K562 (cell line): ENCODE measurements around the gene SLC2A10. TPM values are rescaled to one million over a fixed set of nuclear protein-coding genes. Genes with fewer than 3 reads are reported as not detected.

Source experiments
- ADNP ChIP-seq: fragments of 200-800 bp; sonication (Bioruptor generic); IDR thresholded peaks from 2 replicates; pipeline ENCODE4 v1.6.1; 2016; ENCODE audit warnings: missing genetic modification characterization, missing compliant biosample characterization
- ARNT ChIP-seq, 2 experiments: fragments of 450-650 bp; IDR thresholded peaks; 2 replicates each; pipeline ENCODE4 v1.6.1; 2016; ENCODE audit warnings: mild to moderate bottlenecking in 1 of 2
- CBX3 ChIP-seq, 2 experiments: IDR thresholded peaks; 1 replicate in 1 of 2; 2 replicates in 1 of 2; pipeline ENCODE4 v1.6.1; 2012; ENCODE audit warnings: inconsistent platforms in 2 of 2, low read length in 2 of 2, borderline replicate concordance in 1 of 2, control low read depth in 1 of 2
- GABPA ChIP-seq: fragments of 200-800 bp; sonication (Bioruptor generic); conservative IDR thresholded peaks from 2 replicates; pipeline ENCODE4 v1.6.1; 2016; ENCODE audit warnings: low read depth, missing genetic modification characterization, missing compliant biosample characterization
- GTF2E2 ChIP-seq: fragments of 200-800 bp; sonication (Bioruptor generic); IDR thresholded peaks from 2 replicates; pipeline ENCODE4 v1.6.1; 2016; ENCODE audit warnings: missing genetic modification characterization, missing compliant biosample characterization
- HDAC2 ChIP-seq: fragments of 450-650 bp; IDR thresholded peaks from 2 replicates; pipeline ENCODE4 v1.6.1; 2016; ENCODE audit warnings: mild to moderate bottlenecking
- HMG20B ChIP-seq: fragments of 250-450 bp; sonication (Bioruptor Pico); IDR thresholded peaks from 2 replicates; pipeline ENCODE4 v1.5.0; 2021; ENCODE audit warnings: mild to moderate bottlenecking
- KAT8 ChIP-seq: fragments of 450-650 bp; IDR thresholded peaks from 2 replicates; pipeline ENCODE4 v1.6.1; 2016; ENCODE audit warnings: low read depth, mild to moderate bottlenecking
- L3MBTL2 ChIP-seq: fragments of 450-650 bp; IDR thresholded peaks from 2 replicates; pipeline ENCODE4 v1.6.1; 2016; ENCODE audit warnings: mild to moderate bottlenecking, moderate library complexity
- MYNN ChIP-seq, 2 experiments: sonication (generic); formaldehyde crosslinking in 1 of 2; IDR thresholded peaks; 2 replicates each; pipeline versions ENCODE4 v1.5.0 to v1.6.1; 2016 to 2020; ENCODE audit warnings: antibody characterized with exemption in 1 of 2, missing genetic modification reagents in 1 of 2
- NUFIP1 ChIP-seq: fragments of 450-650 bp; IDR thresholded peaks from 2 replicates; pipeline ENCODE4 v1.6.1; 2018; ENCODE audit not compliant: partially characterized antibody
- PHF20 ChIP-seq: fragments of 450-650 bp; IDR thresholded peaks from 2 replicates; pipeline ENCODE4 v1.6.1; 2018; ENCODE audit not compliant: partially characterized antibody
- POLR2B ChIP-seq: fragments of 450-650 bp; IDR thresholded peaks from 2 replicates; pipeline ENCODE4 v1.6.1; 2018; ENCODE audit warnings: low read depth; ENCODE audit not compliant: partially characterized antibody
- RBM25 ChIP-seq: fragments of 200-400 bp; formaldehyde crosslinking; IDR thresholded peaks from 2 replicates; pipeline ENCODE4 v1.6.1; 2018; ENCODE audit warnings: low read length, low read depth, moderate library complexity; ENCODE audit not compliant: severe bottlenecking
- ZNF143 ChIP-seq: sonication (generic); formaldehyde crosslinking; IDR thresholded peaks from 2 replicates; pipeline ENCODE4 v1.9.0; 2022; ENCODE audit warnings: mild to moderate bottlenecking, missing genetic modification reagents
- ZNF311 ChIP-seq: fragments of 250-450 bp; sonication (Bioruptor Pico); IDR thresholded peaks from 2 replicates; pipeline ENCODE4 v1.4.0; 2020; ENCODE audit warnings: mild to moderate bottlenecking, moderate library complexity
- ZNF644 ChIP-seq: fragments of 200-800 bp; sonication (Bioruptor generic); IDR thresholded peaks from 2 replicates; pipeline ENCODE4 v1.6.1; 2016; ENCODE audit warnings: low read depth, missing genetic modification characterization, missing compliant biosample characterization
- polyA plus RNA-seq, 8 experiments: library from polyadenylated mRNA; depleted of rRNA in 4 of 8; stranded (reverse) in 5 of 8; unstranded in 3 of 8; fragments of >200 nt; fragmentation: Nextera tagmentation in 2 of 8; fragmentation: Illumina TruSeq in 1 of 8; extraction: Ambion mirVana in 2 of 8; extraction: Trizol in 1 of 8; gene quantifications; 2 replicates each; pipeline versions ENCODE4 v1.2.1 to v1.2.3, GENCODE V29; 2011 to 2014; ENCODE audit warnings: inconsistent platforms in 1 of 8, missing spikeins in 1 of 8
- total RNA-seq, 7 experiments: library from RNA; depleted of rRNA in 6 of 7; stranded (reverse); fragments of >200 nt in 6 of 7; fragmentation: Illumina TruSeq in 2 of 7; extraction: Trizol in 2 of 7; gene quantifications; 2 replicates each; pipeline versions ENCODE4 v1.2.1 to v1.2.3, GENCODE V29; 2011 to 2021; ENCODE audit warnings: low replicate concordance in 1 of 7
- TF ChIP-seq, protein P1 (sequence below): fragments of 450-650 bp; IDR thresholded peaks from 2 replicates; pipeline ENCODE4 v1.6.1; 2018; ENCODE audit not compliant: partially characterized antibody
- TF ChIP-seq, protein P2 (sequence below): fragments of 250-450 bp; sonication (Bioruptor Pico); IDR thresholded peaks from 2 replicates; pipeline ENCODE4 v1.8.0; 2021; ENCODE audit warnings: borderline replicate concordance, mild to moderate bottlenecking, moderate library complexity; ENCODE audit not compliant: poor library complexity, severe bottlenecking
- TF ChIP-seq, protein P3 (sequence below): sonication (generic); formaldehyde crosslinking; IDR thresholded peaks from 2 replicates; pipeline ENCODE4 v1.5.0; 2020; ENCODE audit warnings: missing genetic modification reagents

The SLC2A10 gene
- total and polyA plus RNA-seq, 9 of the 15 experiments (the other 6 are each of a cell fraction or from before 2014, with no cell fraction given), result 0.01 to 1.8 (median 0.10) TPM

DNA sequence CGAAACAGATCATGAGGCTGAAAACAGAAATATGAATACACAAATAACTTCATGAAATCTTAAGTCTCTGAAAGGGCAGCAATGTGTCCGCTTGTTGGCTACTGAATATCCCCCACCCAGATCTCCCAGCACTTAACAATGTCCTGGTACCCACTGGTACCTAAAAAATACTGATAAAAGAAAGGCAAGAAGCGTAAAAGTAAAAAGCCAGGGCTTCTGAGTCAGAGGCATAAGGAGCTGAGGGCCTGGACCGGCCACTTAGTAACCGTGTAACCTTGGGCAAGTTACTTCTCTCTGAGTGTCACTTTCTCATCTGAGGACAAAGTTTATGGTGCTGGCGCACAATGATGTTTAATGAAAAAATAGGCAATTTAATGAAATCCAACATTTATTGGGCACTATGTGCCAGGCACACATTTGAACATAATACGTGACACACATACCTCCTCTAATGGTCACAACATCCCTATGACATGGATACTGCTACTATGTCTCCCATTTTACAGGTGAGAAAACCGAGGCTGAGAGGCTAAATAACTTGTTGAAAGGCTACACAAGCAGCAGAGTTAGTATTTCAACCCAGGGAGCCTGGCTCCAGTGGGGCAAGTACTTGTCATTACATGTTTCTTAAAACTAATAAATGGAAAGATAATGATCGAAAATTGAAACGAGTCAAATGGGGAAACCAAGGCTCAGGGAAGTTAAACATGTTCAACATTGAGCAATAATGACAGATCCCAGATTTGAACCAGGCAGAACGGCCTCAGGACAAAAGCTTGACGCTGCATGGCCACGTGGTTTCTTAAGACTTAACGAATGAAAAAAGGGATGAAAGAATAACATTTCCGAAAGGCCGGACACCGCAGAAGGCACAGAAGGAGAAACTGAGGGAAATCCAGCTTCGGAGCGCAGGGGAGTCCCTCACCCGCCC is 21.0 kb upstream of the SLC2A10 start (continued):
- TF ChIP-seq ADNP (tag) (peak; percentile 98), ZNF644 (peak; percentile 69; the same call in 1 of the 2 replicates), POLR2B (no peak), ZNF311 (CRISPR knock-in tag) (no peak), NUFIP1 (no peak), ARNT (IDR thresholded peaks at IDR 0.05) (peak; percentile 38 to 68; a peak in 1 of 4 replicates), GTF2E2 (tag) (0 out of 2 replicates have a peak, but pooled peaks have one; percentile 69), RBM25 (peak; percentile 98), ZNF143 (0 out of 2 replicates have a peak, but pooled peaks have one; percentile 16), MYNN (IDR thresholded peaks at IDR 0.05) (no peak), MYNN (CRISPR knock-in tag; IDR thresholded peaks at IDR 0.05) (no peak), KAT8 (no peak), PHF20 (peak; percentile 63), HDAC2 (peak; percentile 88; the same call in 1 of the 2 replicates), HMG20B (CRISPR knock-in tag) (no peak), GABPA (no peak), L3MBTL2 (peak; percentile 67; the same call in 1 of the 2 replicates), CBX3 (IDR thresholded peaks at IDR 0.05; ENCODE audit: borderline replicate concordance in 1 of 2, low read length in 2 of 2) (0 out of 3 replicates have a peak, but pooled peaks of 1 of the 2 experiments have one; percentile 44)
- TF ChIP-seq, protein P1, sequence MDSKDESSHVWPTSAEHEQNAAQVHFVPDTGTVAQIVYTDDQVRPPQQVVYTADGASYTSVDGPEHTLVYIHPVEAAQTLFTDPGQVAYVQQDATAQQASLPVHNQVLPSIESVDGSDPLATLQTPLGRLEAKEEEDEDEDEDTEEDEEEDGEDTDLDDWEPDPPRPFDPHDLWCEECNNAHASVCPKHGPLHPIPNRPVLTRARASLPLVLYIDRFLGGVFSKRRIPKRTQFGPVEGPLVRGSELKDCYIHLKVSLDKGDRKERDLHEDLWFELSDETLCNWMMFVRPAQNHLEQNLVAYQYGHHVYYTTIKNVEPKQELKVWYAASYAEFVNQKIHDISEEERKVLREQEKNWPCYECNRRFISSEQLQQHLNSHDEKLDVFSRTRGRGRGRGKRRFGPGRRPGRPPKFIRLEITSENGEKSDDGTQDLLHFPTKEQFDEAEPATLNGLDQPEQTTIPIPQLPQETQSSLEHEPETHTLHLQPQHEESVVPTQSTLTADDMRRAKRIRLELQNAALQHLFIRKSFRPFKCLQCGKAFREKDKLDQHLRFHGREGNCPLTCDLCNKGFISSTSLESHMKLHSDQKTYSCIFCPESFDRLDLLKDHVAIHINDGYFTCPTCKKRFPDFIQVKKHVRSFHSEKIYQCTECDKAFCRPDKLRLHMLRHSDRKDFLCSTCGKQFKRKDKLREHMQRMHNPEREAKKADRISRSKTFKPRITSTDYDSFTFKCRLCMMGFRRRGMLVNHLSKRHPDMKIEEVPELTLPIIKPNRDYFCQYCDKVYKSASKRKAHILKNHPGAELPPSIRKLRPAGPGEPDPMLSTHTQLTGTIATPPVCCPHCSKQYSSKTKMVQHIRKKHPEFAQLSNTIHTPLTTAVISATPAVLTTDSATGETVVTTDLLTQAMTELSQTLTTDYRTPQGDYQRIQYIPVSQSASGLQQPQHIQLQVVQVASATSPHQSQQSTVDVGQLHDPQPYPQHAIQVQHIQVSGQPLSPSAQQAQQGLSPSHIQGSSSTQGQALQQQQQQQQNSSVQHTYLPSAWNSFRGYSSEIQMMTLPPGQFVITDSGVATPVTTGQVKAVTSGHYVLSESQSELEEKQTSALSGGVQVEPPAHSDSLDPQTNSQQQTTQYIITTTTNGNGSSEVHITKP, result no peak
- TF ChIP-seq, protein P2, sequence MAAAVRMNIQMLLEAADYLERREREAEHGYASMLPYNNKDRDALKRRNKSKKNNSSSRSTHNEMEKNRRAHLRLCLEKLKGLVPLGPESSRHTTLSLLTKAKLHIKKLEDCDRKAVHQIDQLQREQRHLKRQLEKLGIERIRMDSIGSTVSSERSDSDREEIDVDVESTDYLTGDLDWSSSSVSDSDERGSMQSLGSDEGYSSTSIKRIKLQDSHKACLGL (CRISPR knock-in tag), result peak; percentile 54
- TF ChIP-seq, protein P3, sequence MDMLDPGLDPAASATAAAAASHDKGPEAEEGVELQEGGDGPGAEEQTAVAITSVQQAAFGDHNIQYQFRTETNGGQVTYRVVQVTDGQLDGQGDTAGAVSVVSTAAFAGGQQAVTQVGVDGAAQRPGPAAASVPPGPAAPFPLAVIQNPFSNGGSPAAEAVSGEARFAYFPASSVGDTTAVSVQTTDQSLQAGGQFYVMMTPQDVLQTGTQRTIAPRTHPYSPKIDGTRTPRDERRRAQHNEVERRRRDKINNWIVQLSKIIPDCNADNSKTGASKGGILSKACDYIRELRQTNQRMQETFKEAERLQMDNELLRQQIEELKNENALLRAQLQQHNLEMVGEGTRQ (CRISPR knock-in tag), result peak; percentile 61
